Measurements from ENCODE around the gene PELO. TPM values are rescaled to one million over a fixed set of nuclear protein-coding genes. Genes with fewer than 3 reads are reported as not detected.
A peak's percentile ranks its signal among the peaks of the same experiment; 100 is the strongest.

The PELO gene
- total and polyA plus RNA-seq, 2 experiments from 2014 or later, result 14.5 to 15.3 TPM

DNA sequence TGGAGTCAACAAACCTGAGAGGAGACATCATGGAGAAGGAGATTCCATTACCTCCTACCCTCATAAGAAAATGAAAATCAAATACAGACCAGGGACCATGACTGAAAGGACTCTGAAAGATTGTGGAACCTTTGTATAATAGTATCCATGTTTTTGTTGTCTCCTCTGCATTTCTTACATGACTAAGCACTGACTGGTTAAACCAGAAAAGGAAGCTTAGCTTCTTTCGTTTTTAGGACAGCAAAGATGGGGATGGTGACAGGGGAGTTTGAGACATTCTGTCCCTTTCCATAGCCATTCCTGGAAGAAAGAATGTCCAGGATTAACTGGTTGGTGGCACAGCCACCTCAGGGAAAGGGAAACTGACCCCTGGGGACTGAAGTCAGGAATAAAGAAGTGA, 22.2 kb downstream of the PELO start:
- Histone ChIP-seq H3K27ac (no peak overlapping the region), H3K4me3 (no peak overlapping the region), H3K9me3 (ENCODE audit: low read depth) (no peaks in the 10 kb centered on the region), H3K36me3 (no peaks in the 10 kb centered on the region), H3K27me3 (no peaks in the 10 kb centered on the region), H3K4me1 (ENCODE audit: low read depth) (no peaks in the 10 kb centered on the region)
- no peak for DNase-seq (ENCODE audit: low read depth in 1 of 2, low spot score in 1 of 2)
- TF ChIP-seq, protein P1, sequence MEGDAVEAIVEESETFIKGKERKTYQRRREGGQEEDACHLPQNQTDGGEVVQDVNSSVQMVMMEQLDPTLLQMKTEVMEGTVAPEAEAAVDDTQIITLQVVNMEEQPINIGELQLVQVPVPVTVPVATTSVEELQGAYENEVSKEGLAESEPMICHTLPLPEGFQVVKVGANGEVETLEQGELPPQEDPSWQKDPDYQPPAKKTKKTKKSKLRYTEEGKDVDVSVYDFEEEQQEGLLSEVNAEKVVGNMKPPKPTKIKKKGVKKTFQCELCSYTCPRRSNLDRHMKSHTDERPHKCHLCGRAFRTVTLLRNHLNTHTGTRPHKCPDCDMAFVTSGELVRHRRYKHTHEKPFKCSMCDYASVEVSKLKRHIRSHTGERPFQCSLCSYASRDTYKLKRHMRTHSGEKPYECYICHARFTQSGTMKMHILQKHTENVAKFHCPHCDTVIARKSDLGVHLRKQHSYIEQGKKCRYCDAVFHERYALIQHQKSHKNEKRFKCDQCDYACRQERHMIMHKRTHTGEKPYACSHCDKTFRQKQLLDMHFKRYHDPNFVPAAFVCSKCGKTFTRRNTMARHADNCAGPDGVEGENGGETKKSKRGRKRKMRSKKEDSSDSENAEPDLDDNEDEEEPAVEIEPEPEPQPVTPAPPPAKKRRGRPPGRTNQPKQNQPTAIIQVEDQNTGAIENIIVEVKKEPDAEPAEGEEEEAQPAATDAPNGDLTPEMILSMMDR (IDR thresholded peaks at IDR 0.05; ENCODE audit: low read depth, low read length), result no peak

DNA sequence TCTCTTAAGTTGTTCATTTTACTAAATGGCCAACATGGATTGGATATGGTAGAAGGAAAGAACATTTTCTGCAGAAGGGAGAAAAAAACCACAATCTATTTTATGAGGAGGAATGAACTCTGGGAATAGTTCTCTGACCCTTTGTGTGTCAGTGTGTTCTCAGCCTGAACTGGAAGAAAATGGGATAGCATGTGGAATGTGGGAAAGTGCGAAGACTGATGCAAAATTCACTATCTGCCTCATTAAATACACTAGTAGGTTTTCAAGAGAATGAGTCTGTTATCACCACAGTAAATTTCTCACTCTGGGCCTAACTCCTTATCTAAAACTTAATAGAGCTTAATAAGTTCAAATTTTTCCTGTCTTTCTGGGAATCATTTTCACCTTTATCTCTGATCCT, 22.7 kb downstream of the PELO start:
- Histone ChIP-seq H3K27me3 (no peaks in the 10 kb centered on the region), H3K27ac (no peak overlapping the region), H3K4me1 (ENCODE audit: low read depth) (no peaks in the 10 kb centered on the region), H3K9me3 (ENCODE audit: low read depth) (no peaks in the 10 kb centered on the region), H3K4me3 (no peak overlapping the region), H3K36me3 (no peaks in the 10 kb centered on the region)
- TF ChIP-seq, protein P1 (IDR thresholded peaks at IDR 0.05; ENCODE audit: low read depth, low read length), result no peak
- DNase-seq (ENCODE audit: low read depth in 1 of 2, low spot score in 1 of 2), result no peak

DNA sequence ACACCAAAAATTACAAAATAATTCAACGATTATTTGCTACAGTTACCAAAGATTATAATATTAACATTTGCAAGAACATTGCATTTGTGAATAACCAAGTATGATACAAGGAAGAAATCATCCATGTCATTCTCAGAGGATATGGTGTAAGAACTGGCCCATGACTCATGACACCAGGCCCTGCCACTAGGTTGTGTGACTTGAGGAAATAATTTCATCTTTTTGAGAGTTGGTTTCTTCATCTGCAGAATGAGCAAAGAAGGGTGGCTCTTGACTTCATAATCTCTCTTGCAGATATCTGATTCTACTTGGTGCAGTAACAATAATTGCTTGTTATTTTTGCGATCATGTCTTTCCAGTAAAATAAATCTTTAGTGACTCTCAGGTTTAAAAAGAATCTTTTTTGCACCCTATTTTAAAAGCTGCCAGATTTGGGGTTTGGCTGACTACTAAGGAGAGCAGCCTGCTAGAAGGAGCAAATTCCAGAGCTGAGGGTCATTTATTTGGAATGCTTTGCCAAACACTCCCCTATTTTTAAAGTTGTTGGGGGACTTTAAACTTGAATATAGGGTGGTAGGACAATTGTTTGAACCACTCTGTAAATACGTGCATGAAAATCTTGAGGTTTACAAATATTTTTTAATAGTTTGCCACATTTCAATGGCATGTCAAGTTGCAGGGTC, 23.5 kb downstream of the PELO start:
- H3K36me3 ChIP-seq, result no peaks in the 10 kb centered on the region
- no peaks in the 10 kb centered on the region for H3K4me1 ChIP-seq (ENCODE audit: low read depth)
- H3K27ac ChIP-seq, result no peak overlapping the region
- TF ChIP-seq, protein P1 (IDR thresholded peaks at IDR 0.05; ENCODE audit: low read depth, low read length), result no peak
- no peak overlapping the region for H3K4me3 ChIP-seq
- no peaks in the 10 kb centered on the region for H3K9me3 ChIP-seq (ENCODE audit: low read depth)
- no peaks in the 10 kb centered on the region for H3K27me3 ChIP-seq
- DNase-seq (ENCODE audit: low read depth in 1 of 2, low spot score in 1 of 2), result peak in 1 of 2 donors; percentile 63

DNA sequence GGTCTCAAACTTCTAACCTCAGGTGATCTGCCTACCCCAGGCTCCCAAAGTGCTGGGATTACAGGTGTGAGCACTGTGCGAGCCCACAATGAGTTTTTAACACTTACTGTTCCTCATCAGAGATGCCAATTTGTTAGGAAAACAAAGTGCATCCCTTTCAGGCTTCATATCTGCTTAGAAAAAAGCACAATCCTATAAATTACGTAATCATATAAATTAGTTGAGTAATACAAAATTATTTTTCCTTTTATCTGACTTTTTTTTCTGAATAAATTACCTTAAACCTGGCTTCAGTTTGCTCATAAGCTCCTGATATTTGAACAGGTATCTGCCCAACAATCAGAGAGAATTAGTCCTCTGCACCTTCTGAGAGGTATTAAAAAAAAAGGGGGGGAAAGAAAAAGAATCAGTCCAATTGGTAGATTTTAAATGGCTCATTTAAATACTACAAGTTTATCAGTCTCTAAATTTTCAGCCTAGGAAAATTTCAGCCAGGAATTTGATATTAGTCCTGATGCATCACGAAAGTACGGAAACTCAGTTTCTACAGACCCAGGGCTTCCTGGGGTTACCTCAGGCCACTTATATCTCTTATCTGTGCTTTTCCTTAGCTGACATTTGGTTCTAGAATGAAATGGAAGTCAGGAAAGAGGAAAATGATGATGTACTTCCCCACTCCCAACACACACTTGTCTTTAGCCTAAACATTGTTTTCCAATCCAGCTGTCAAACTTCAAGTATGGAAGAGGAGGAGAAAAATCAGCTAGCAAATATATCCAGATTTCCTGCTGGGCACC, 26.8 kb downstream of the PELO start:
- TF ChIP-seq, protein P1 (IDR thresholded peaks at IDR 0.05; ENCODE audit: low read depth, low read length), result no peak
- no peak for DNase-seq (ENCODE audit: low read depth in 1 of 2, low spot score in 1 of 2)

GRCh38 chr5:52817818-52818217, 30.1 kb downstream of the PELO start:
- H3K36me3 ChIP-seq, result no peaks in the 10 kb centered on the region
- TF ChIP-seq, protein P1 (IDR thresholded peaks at IDR 0.05; ENCODE audit: low read depth, low read length), result no peak
- H3K27me3 ChIP-seq, result no peaks in the 10 kb centered on the region
- DNase-seq (ENCODE audit: low read depth in 1 of 2, low spot score in 1 of 2), result no peak
- H3K27ac ChIP-seq, result no peak overlapping the region
- no peaks in the 10 kb centered on the region for H3K4me1 ChIP-seq (ENCODE audit: low read depth)
- no peaks in the 10 kb centered on the region for H3K9me3 ChIP-seq (ENCODE audit: low read depth)
- no peak overlapping the region for H3K4me3 ChIP-seq

More for the DNA sequence above, 26.8 kb downstream of the PELO start:
- Histone ChIP-seq H3K4me1 (ENCODE audit: low read depth) (no peaks in the 10 kb centered on the region), H3K4me3 (no peak overlapping the region), H3K27me3 (no peaks in the 10 kb centered on the region), H3K36me3 (no peaks in the 10 kb centered on the region), H3K27ac (no peak overlapping the region), H3K9me3 (ENCODE audit: low read depth) (no peaks in the 10 kb centered on the region)

Measured in cardiac muscle cell (in vitro differentiated cells and primary cell).